Measurements from ENCODE around the gene ADAM19.
"Not testable (repeated sequence)": the region's sequence is repeated elsewhere in the genome, so short reads cannot be mapped to it uniquely, and the experiment has no call there.

The ADAM19 gene

DNA sequence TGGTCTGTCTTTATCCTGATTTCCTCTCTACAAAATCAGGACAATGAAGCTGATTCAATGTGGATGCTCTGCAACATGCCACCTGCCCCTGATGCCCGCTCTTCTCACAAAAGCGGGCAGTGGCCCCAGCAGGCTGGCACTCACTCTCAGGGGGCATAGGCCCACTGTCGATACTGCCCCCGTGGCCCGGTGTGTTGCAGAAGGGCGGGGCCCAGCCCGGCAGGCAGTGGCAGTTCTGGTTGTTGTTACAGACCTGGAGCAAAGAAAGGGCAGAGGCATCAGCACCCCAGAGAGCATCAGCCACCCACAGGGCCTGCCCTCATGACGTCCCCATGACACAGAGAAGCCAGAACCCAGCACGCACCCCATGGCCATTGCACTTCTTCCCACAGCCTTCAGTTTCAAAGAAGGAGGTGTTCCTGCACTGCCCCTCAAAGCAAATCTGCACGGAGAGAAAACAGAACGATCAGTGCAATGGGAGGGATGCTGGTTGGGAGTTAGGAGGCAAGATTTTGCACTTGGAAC is 84.0 kb downstream of the ADAM19 start:
- DNase-seq (ENCODE audit: extremely low read depth in 1 of 2, low read depth in 1 of 2): no peak

DNA sequence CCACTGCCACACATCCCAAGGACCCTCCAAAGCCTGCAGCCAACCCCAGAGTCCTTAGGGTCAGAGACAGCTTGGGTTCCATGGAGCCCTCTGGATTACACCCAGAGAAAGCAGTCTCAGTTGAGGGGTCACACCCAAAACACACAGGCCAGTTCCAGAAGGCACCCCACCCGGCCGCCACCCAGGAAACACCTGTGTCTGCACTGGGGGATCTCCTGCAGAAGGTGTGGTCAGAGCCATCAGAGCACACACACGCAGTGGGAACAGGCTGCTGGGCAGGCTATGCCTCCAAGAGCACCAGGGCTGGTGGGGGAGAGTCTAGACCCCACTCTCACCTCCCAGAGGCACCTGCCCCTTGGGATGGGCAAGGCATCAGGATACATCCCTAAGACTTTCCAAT is 88.2 kb downstream of the ADAM19 start:
- DNase-seq (ENCODE audit: extremely low read depth in 1 of 2, low read depth in 1 of 2): no peak

GRCh38 chr5:157486861-157487260 is 88.7 kb downstream of the ADAM19 start:
- no peak for DNase-seq (ENCODE audit: extremely low read depth in 1 of 2, low read depth in 1 of 2)

GRCh38 chr5:157486221-157486681 is 89.3 kb downstream of the ADAM19 start:
- no peak for DNase-seq (ENCODE audit: extremely low read depth in 1 of 2, low read depth in 1 of 2)

DNA sequence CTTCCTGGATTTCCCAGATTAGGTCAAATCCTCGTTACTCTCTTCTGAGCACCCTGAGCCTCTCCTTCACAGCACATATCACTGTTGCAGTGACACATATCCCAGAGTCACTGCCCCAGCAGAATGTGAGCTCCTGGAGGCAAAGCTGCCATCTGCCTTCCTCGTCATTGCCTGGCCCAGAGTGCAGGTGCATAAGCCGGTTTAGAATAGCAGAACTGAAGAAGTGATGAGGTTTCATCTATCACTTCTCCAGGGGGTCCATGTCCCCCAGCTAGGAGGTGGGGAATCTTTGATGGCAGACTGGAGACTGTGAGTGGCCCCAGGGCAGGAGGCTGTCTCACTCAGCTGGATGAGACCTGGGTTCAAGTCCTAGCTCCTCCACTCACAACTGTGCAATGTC is 89.8 kb downstream of the ADAM19 start:
- no peak for DNase-seq (ENCODE audit: extremely low read depth in 1 of 2, low read depth in 1 of 2)

GRCh38 chr5:157485340-157485739 is 90.2 kb downstream of the ADAM19 start:
- no peak for DNase-seq (ENCODE audit: extremely low read depth in 1 of 2, low read depth in 1 of 2)

GRCh38 chr5:157484768-157485167 is 90.8 kb downstream of the ADAM19 start:
- DNase-seq (ENCODE audit: extremely low read depth in 1 of 2, low read depth in 1 of 2): no peak

DNA sequence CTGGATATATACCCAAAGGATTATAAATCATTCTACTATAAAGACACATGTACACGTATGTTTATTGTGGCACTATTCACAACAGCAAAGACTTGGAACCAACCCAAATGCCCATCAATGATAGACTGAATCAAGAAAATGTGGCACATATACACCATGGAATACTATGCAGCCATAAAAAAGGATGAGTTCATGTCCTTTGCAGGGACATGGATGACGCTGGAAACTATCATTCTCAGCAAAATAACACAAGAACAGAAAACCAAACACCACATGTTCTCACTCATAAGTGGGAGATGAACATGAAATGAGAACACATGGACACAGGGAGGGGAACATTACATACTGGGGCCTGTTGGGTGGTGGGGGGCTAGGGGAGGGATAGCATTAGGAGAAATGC is 92.9 kb downstream of the ADAM19 start:
- DNase-seq (ENCODE audit: extremely low read depth in 1 of 2, low read depth in 1 of 2): not testable (repeated sequence)

DNA sequence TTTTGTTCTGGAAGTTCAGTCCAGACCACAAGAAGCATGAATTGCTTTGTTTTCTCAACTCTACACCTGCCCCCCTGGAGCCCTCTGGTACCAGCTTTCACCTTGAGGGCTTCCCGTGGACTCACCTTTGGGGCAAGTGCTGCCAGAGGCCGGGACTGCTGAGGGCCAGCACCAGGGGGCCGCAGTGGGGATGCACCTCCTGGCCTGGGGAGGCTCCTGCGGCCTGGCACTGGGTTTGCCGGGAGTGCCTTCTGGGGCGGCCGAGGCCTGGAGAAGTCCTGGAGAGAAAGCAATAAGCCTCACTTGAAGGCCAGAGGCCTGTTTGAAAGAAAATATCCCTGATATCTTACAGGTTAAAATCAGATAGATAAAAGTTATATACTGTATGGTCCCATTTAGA is 93.9 kb downstream of the ADAM19 start:
- no peak for DNase-seq (ENCODE audit: extremely low read depth in 1 of 2, low read depth in 1 of 2)

DNA sequence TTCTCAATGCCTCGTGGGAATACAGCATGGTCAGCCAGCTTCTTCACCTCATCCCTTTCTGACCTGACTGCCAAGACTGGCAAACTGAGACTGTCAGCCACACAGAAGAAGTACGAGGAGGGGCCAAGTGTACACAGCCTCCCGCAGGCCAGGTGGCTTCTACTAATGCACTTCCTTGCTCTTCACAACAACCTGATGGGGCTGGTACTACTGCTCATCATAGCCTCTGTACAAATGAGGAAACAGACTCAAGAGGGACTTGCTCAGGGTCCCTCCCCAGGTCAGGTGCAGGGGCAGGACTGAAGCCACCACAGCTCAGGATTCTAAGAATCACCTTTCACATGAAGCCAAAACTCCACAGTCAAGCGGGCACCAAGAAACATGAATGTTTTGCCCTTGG is 94.3 kb downstream of the ADAM19 start:
- DNase-seq (ENCODE audit: extremely low read depth in 1 of 2, low read depth in 1 of 2): no peak

- DNase-seq (ENCODE audit: extremely low read depth in 1 of 2, low read depth in 1 of 2): no peak
These were observed 95.7 kb downstream of the ADAM19 start for GRCh38 chr5:157479612-157480510.

DNA sequence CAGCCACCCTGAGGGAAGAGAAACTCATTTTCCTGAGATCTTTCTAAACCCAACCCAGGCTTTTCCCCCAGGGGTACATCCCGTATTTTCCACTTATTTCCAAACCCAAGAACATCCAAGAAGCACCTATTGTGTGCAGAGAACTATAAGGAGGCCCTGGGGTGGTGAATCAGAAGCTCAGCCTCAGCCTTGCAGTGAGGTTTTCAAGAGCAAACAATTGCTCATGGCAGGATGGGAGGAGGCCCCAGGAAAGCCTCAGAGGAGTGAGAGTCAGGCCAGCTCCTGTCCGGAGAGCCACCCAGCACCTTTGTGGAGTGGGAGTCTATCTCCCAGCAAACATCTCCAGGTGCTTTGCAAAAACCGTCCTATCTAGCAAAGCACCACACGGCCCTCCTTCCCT is 96.4 kb downstream of the ADAM19 start:
- no peak for DNase-seq (ENCODE audit: extremely low read depth in 1 of 2, low read depth in 1 of 2)

GRCh38 chr5:157478726-157479125 is 96.8 kb downstream of the ADAM19 start:
- DNase-seq (ENCODE audit: extremely low read depth in 1 of 2, low read depth in 1 of 2): no peak

- no peak for DNase-seq (ENCODE audit: extremely low read depth in 1 of 2, low read depth in 1 of 2)
These were observed 97.6 kb downstream of the ADAM19 start for GRCh38 chr5:157477814-157478494.

- DNase-seq (ENCODE audit: extremely low read depth in 1 of 2, low read depth in 1 of 2): no peak
These were observed 98.7 kb downstream of the ADAM19 start for GRCh38 chr5:157476702-157477408.

DNA sequence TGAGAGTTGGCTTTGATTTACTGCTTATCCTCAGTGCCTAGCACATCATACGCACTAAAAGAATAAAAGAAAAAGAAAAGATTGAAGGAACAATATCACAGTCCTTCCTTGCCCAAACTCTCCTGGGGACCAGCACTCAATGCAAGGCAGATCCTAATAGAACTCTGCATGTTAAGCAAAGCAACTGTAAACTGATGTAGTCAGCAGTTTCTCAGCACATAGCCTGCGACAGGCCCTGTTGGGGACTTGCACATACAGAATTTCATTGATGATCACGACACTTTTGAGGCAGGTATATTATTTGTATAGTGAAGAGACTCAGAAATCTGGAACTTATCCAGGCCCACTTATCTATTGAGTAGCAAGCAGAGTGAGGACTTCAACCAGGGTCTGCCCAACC is 100.1 kb downstream of the ADAM19 start:
- no peak for DNase-seq (ENCODE audit: extremely low read depth in 1 of 2, low read depth in 1 of 2)

DNA sequence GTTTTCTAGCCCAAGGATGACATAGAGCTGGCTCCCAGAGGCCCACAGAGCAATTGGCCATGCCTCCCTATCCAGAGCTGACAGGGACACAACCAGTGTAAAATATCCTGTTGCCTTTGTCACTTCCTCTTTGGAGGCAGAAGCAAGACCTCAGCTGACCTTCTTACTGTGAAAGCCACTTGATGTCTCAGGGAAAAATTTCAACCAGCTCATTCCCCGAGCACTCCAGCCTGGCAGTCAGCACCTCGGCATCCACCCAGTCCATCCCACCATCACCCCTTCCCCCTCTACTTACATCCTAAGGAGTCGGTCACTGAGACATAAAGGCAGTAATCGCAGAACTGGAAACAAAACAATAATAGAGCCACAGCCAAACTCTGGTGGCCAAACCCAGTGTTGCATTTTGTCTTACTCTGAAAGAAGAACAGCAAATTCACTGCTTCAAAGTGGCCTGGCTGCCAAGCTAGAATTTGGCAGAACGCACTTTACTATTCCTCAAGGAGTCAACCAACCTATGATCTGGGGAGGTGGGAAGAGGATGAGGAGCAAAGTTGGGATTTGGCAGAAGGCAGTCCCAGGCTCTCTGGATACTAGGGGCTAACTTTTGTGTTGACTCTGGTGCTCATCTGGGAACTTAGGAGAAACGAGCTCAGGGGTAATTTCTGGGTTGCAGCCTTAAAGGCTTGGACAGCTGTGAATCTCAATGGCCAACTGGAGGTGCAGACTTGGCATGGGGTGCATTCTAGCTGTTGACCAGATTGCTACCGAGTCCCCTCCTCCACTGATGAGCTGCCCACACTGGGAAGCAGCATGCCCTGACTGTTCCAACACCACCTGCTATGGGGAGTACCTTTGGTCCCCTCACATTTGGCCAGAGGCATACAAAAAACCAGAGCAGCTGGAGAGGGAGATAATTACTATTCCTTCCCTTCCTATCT is 101.9 kb downstream of the ADAM19 start:
- no peak for DNase-seq (ENCODE audit: extremely low read depth in 1 of 2, low read depth in 1 of 2)

GRCh38 chr5:157471709-157472108 is 103.9 kb downstream of the ADAM19 start:
- DNase-seq (ENCODE audit: extremely low read depth in 1 of 2, low read depth in 1 of 2): no peak

- no peak for DNase-seq (ENCODE audit: extremely low read depth in 1 of 2, low read depth in 1 of 2)
These were observed 104.9 kb downstream of the ADAM19 start for GRCh38 chr5:157470631-157471030.

- DNase-seq (ENCODE audit: extremely low read depth in 1 of 2, low read depth in 1 of 2): no peak
These were observed 105.9 kb downstream of the ADAM19 start for GRCh38 chr5:157469687-157470086.
